MM.1S (cell line): Measurements from ENCODE around the gene FUOM.

Experiments used
- CTCF ChIP-seq: fragments of 300-600 bp; sonication (generic); IDR thresholded peaks from 2 replicates; pipeline ENCODE4 v1.5.1; 2016; ENCODE audit warnings: antibody characterized with exemption, low read length, mixed read lengths
- EZH2 ChIP-seq: fragments of 300-600 bp; sonication (generic); optimal IDR thresholded peaks from 2 replicates; pipeline ENCODE3; 2017; ENCODE audit warnings: low read depth, mild to moderate bottlenecking, antibody characterized with exemption, low read length, mixed read lengths

- no peak for TF ChIP-seq EZH2
- TF ChIP-seq CTCF = no peak
These were observed 3.1 kb downstream of the FUOM start for GRCh38 chr10:133354672-133355240.
